SK-N-SH (cell line): ENCODE data around the gene RARA. TPM values are rescaled to one million over a fixed set of nuclear protein-coding genes. Genes with fewer than 3 reads are reported as not detected.
A peak's percentile ranks its signal among the peaks of the same experiment; 100 is the strongest.

Experiments used
- CTCF ChIA-PET: fragments of 300-600, 350-600 bp; formaldehyde crosslinking; extraction: SDS; loops from one replicate; lab custom pipeline; 2021; lab: Yijun Ruan, JAX
- POLR2A ChIA-PET: fragments of 350-600 bp; sonication (Branson Sonifier 250); formaldehyde crosslinking; extraction: SDS; loops from one replicate; lab custom pipeline; 2020; ENCODE audit warnings: antibody characterized with exemption, inconsistent platforms; lab: Yijun Ruan, JAX
- DNase-seq: peaks from one replicate; pipeline ENCODE4 v3.0.0; 2012
- H2AFZ ChIP-seq: fragments of 200-600 bp; sonication (generic); 2 replicates; pipeline ENCODE4 v1.8.1; 2016; ENCODE audit warnings: antibody characterized with exemption, mild to moderate bottlenecking, low read depth
- H3F3A ChIP-seq: fragments of 200-600 bp; sonication (generic); replicated peaks from 2 replicates; pipeline ENCODE3; 2016; ENCODE audit warnings: antibody characterized with exemption, mild to moderate bottlenecking; ENCODE audit not compliant: insufficient read depth
- H3K27ac ChIP-seq, 2 experiments: fragments of 200-500 bp in 1 of 2; fragments of 200-600 bp in 1 of 2; sonication (Bioruptor generic) in 1 of 2; sonication (generic), shearing (Covaris generic) in 1 of 2; 2 replicates each; pipeline versions ENCODE4 v1.5.1 to v1.6.1; 2014 to 2016; ENCODE audit warnings: low read depth in 2 of 2, inconsistent platforms in 1 of 2, low read length in 1 of 2, mild to moderate bottlenecking in 1 of 2, mixed read lengths in 1 of 2
- H3K27me3 ChIP-seq: fragments of 200-600 bp; sonication (generic), shearing (Covaris generic); 2 replicates; pipeline ENCODE4 v1.6.1; 2016; ENCODE audit warnings: mixed run types; ENCODE audit not compliant: insufficient read depth
- H3K36me3 ChIP-seq, 2 experiments: fragments of 200-500 bp in 1 of 2; fragments of 200-600 bp in 1 of 2; sonication (Bioruptor generic) in 1 of 2; sonication (generic) in 1 of 2; replicated peaks in 1 of 2; 2 replicates each; pipeline versions ENCODE3 to v1.5.1; 2014 to 2016; ENCODE audit warnings: low read length in 1 of 2, mild to moderate bottlenecking in 1 of 2; ENCODE audit not compliant: insufficient read depth in 2 of 2, control insufficient read depth in 1 of 2
- H3K4me1 ChIP-seq, 2 experiments: fragments of 200-500 bp in 1 of 2; fragments of 200-600 bp in 1 of 2; sonication (Bioruptor generic) in 1 of 2; sonication (generic), shearing (Covaris generic) in 1 of 2; 2 replicates each; pipeline versions ENCODE4 v1.5.1 to v1.6.1; 2014 to 2016; ENCODE audit warnings: low read depth in 1 of 2, low read length in 1 of 2, mixed run types in 1 of 2; ENCODE audit not compliant: insufficient read depth in 2 of 2, control insufficient read depth in 1 of 2
- H3K4me2 ChIP-seq: fragments of 200-600 bp; sonication (generic), shearing (Covaris generic); 2 replicates; pipeline ENCODE4 v1.6.1; 2017; ENCODE audit warnings: mixed run types
- H3K4me3 ChIP-seq, 2 experiments: fragments of 200-500 bp in 1 of 2; fragments of 200-600 bp in 1 of 2; sonication (Bioruptor generic) in 1 of 2; sonication (generic), shearing (Covaris generic) in 1 of 2; 2 replicates each; pipeline versions ENCODE4 v1.5.1 to v1.8.1; 2014 to 2016; ENCODE audit warnings: low read depth in 2 of 2, inconsistent platforms in 1 of 2, low read length in 1 of 2, mild to moderate bottlenecking in 1 of 2, mixed read lengths in 1 of 2, moderate library complexity in 1 of 2
- H3K79me2 ChIP-seq: fragments of 200-600 bp; sonication (generic); 2 replicates; pipeline ENCODE4 v1.8.1; 2017; ENCODE audit warnings: mild to moderate bottlenecking; ENCODE audit not compliant: insufficient read depth
- H3K9ac ChIP-seq: fragments of 200-600 bp; sonication (generic); 2 replicates; pipeline ENCODE4 v1.6.1; 2017; ENCODE audit warnings: mixed run types
- H3K9me2 ChIP-seq: fragments of 200-600 bp; sonication (generic); 2 replicates; pipeline ENCODE4 v1.6.1; 2017; ENCODE audit warnings: mixed run types
- H3K9me3 ChIP-seq: fragments of 200-600 bp; sonication (generic); 2 replicates; pipeline ENCODE4 v1.6.1; 2017; ENCODE audit warnings: mixed run types, mild to moderate bottlenecking, moderate library complexity
- H4K20me1 ChIP-seq: fragments of 200-600 bp; sonication (generic); 2 replicates; pipeline ENCODE4 v1.6.1; 2017; ENCODE audit warnings: mild to moderate bottlenecking, mixed run types; ENCODE audit not compliant: insufficient read depth
- CHD2 ChIP-seq: fragments of 150-350 bp; IDR thresholded peaks from 2 replicates; pipeline ENCODE4 v1.6.1; 2018; ENCODE audit warnings: low read length; ENCODE audit not compliant: partially characterized antibody
- CTCF ChIP-seq: fragments of 200-600 bp; sonication (generic); IDR thresholded peaks from 2 replicates; pipeline ENCODE4 v1.6.1; 2017; ENCODE audit warnings: antibody characterized with exemption, mild to moderate bottlenecking, moderate library complexity
- EP300 ChIP-seq, 2 experiments: IDR thresholded peaks; 2 replicates each; pipeline versions ENCODE4 v1.4.0 to v1.6.1; 2012; ENCODE audit warnings: borderline replicate concordance in 1 of 2, low read depth in 1 of 2, low read length in 1 of 2
- EZH2phosphoT487 ChIP-seq: fragments of 200-600 bp; sonication (generic); IDR thresholded peaks from 2 replicates; pipeline ENCODE4 v1.6.1; 2017; ENCODE audit warnings: low read depth, mixed run types, mild to moderate bottlenecking, antibody characterized with exemption, moderate library complexity, borderline replicate concordance
- FOXM1 ChIP-seq: IDR thresholded peaks from 2 replicates; pipeline ENCODE4 v1.4.0; 2012; ENCODE audit warnings: low read depth, mild to moderate bottlenecking
- GABPA ChIP-seq: IDR thresholded peaks from 2 replicates; pipeline ENCODE4 v1.4.0; 2012; ENCODE audit warnings: low read depth, mild to moderate bottlenecking
- GATA2 ChIP-seq: sonication (generic); formaldehyde crosslinking; IDR thresholded peaks from 2 replicates; pipeline ENCODE4 v1.5.0; 2020; ENCODE audit warnings: mild to moderate bottlenecking, missing genetic modification reagents
- JUND ChIP-seq: IDR thresholded peaks from 2 replicates; pipeline ENCODE4 v1.4.0; 2012
- MAX ChIP-seq: IDR thresholded peaks from 2 replicates; pipeline ENCODE4 v1.4.0; 2012; ENCODE audit warnings: low read depth
- MEF2A ChIP-seq: IDR thresholded peaks from 2 replicates; pipeline ENCODE4 v1.4.0; 2012; ENCODE audit warnings: low read depth, borderline replicate concordance
- MXI1 ChIP-seq: IDR thresholded peaks from 2 replicates; pipeline ENCODE4 v1.6.1; 2012; ENCODE audit warnings: mild to moderate bottlenecking, low read depth, low read length, improper control_type of control experiment
- NFIC ChIP-seq: IDR thresholded peaks from 2 replicates; pipeline ENCODE4 v1.4.0; 2012; ENCODE audit warnings: borderline replicate concordance
- PBX3 ChIP-seq: IDR thresholded peaks from 2 replicates; pipeline ENCODE4; 2012
- POLR2AphosphoS5 ChIP-seq: IDR thresholded peaks from 2 replicates; pipeline ENCODE4 v1.6.1; 2012; ENCODE audit warnings: low read depth, low read length
- RAD21 ChIP-seq: IDR thresholded peaks from 2 replicates; pipeline ENCODE4 v1.6.1; 2012; ENCODE audit warnings: mild to moderate bottlenecking, low read length
- RCOR1 ChIP-seq: fragments of 150-350 bp; IDR thresholded peaks from 2 replicates; pipeline ENCODE4 v1.6.1; 2017; ENCODE audit warnings: antibody characterized with exemption, low read length
- RFX5 ChIP-seq: IDR thresholded peaks from 2 replicates; pipeline ENCODE4 v1.6.1; 2012; ENCODE audit warnings: mild to moderate bottlenecking, improper control_type of control experiment, low read length
- SIN3A ChIP-seq: IDR thresholded peaks from 2 replicates; pipeline ENCODE4 v1.6.1; 2012; ENCODE audit warnings: low read depth, mild to moderate bottlenecking, low read length, moderate library complexity, borderline replicate concordance
- SMC3 ChIP-seq: IDR thresholded peaks from 2 replicates; pipeline ENCODE4 v1.6.1; 2012; ENCODE audit warnings: low read depth, low read length, improper control_type of control experiment
- TAF1 ChIP-seq: IDR thresholded peaks from 2 replicates; pipeline ENCODE4 v1.6.1; 2012; ENCODE audit warnings: low read depth, mild to moderate bottlenecking, low read length, moderate library complexity, borderline replicate concordance
- TCF12 ChIP-seq: IDR thresholded peaks from 2 replicates; pipeline ENCODE4 v1.4.0; 2012
- TEAD4 ChIP-seq: IDR thresholded peaks from 2 replicates; pipeline ENCODE4 v1.4.0; 2012; ENCODE audit warnings: mild to moderate bottlenecking, borderline replicate concordance; ENCODE audit not compliant: insufficient read depth
- USF1 ChIP-seq: IDR thresholded peaks from 2 replicates; pipeline ENCODE4 v1.4.0; 2012; ENCODE audit warnings: low read depth, borderline replicate concordance
- USF2 ChIP-seq: fragments of 150-350 bp; IDR thresholded peaks from 2 replicates; pipeline ENCODE4 v1.6.1; 2017; ENCODE audit warnings: antibody characterized with exemption, low read length, low read depth, borderline replicate concordance
- YY1 ChIP-seq: IDR thresholded peaks from 2 replicates; pipeline ENCODE4 v1.4.0; 2012; ENCODE audit warnings: low read depth, mild to moderate bottlenecking
- WGBS: methylation state at CpG from one replicate; pipeline ENCODE4 v1.1.6; 2017; ENCODE audit warnings: low lambda C conversion rate; 5-methylcytosine and 5-hydroxymethylcytosine counted together
- polyA plus RNA-seq, 3 experiments: library from polyadenylated mRNA; depleted of rRNA; stranded (reverse); fragments of >200 nt; gene quantifications; 2 replicates each; pipeline ENCODE4 v1.2.3, GENCODE V29; 2012

RARA gene
- polyA plus RNA-seq, 1 of the 3 experiments (the other 2 are of a cell fraction), result 13.3 TPM

- Histone ChIP-seq H3K27me3 (no peaks in the 10 kb centered on the region), H3K4me3 (peak overlapping the region; percentile 3 to 48; a peak in 1 of 4 replicates), H3K9me3 (no peaks in the 10 kb centered on the region), H3K27ac (peak overlapping the region; percentile 95 to 99), H3F3A (peaks cover 65% of the 10 kb centered on the region), H3K36me3 (peaks cover 0 to 4% of the 10 kb centered on the region in 2 experiments), H2AFZ (no peak overlapping the region), H3K4me1 (peaks cover 65 to 85% of the 10 kb centered on the region in 2 experiments), H3K79me2 (peaks cover 16% of the 10 kb centered on the region; the same call in 1 of the 2 replicates), H3K9ac (peak overlapping the region; percentile 26; the same call in 1 of the 2 replicates), H3K9me2 (no peaks in the 10 kb centered on the region), H4K20me1 (no peaks in the 10 kb centered on the region), H3K4me2 (peak overlapping the region; percentile 81)
- peak; percentile 70 for DNase-seq
- ChIA-PET POLR2A (interaction anchor here (0.5 to 3.5 kb wide), 17 partner anchors 9 to 856 kb away, joined by 3 to 21 read pairs (median 5); partner anchors contain the start of genes TOP2A and WIPF2), CTCF (interaction anchor here (1.2 to 36.0 kb wide), 8 partner anchors 17 to 253 kb away, joined by 3 to 1706 read pairs (median 6); partner anchors contain the start of genes GJD3, IGFBP4 and TOP2A)
- 13% methylated on average over 10 of the region's 10 CpGs for WGBS
- TF ChIP-seq EZH2phosphoT487, result no peak
- peak; percentile 77; the same call in 1 of the 2 replicates for TF ChIP-seq SIN3A
- peak; percentile 96 for TF ChIP-seq NFIC
- TF ChIP-seq MEF2A, result no peak
- TF ChIP-seq RCOR1, result peak; percentile 56
- TF ChIP-seq EP300 (IDR thresholded peaks at IDR 0.05; ENCODE audit: borderline replicate concordance in 1 of 2, low read depth in 1 of 2, low read length in 1 of 2), result peak; percentile 85 to 93
- TF ChIP-seq RAD21, result peak; percentile 39
- no peak for TF ChIP-seq YY1
- TF ChIP-seq TEAD4, result peak; percentile 61; the same call in 1 of the 2 replicates
- TF ChIP-seq MXI1, result peak; percentile 59; the same call in 1 of the 2 replicates
- no peak for TF ChIP-seq RFX5
- peak; percentile 74; the same call in 1 of the 2 replicates for TF ChIP-seq POLR2AphosphoS5
- no peak for TF ChIP-seq USF2
- 0 out of 2 replicates have a peak, but pooled peaks have one; percentile 30 for TF ChIP-seq TAF1
- no peak for TF ChIP-seq GABPA
- TF ChIP-seq FOXM1, result peak; percentile 83; the same call in 1 of the 2 replicates
- no peak; the same call in 1 of the 2 replicates for TF ChIP-seq SMC3
- TF ChIP-seq PBX3, result peak; percentile 95
- no peak for TF ChIP-seq USF1
- TF ChIP-seq TCF12, result peak; percentile 95
- TF ChIP-seq CHD2, result peak; percentile 92
- TF ChIP-seq JUND, result peak; percentile 84
- TF ChIP-seq CTCF, result no peak
- peak; percentile 99 for TF ChIP-seq GATA2 (CRISPR knock-in tag)
- no peak for TF ChIP-seq MAX
These were observed 1.8 kb upstream of the RARA start for GRCh38 chr17:40307001-40307730.
